IMR-90 (cell line): ENCODE data around the gene ARHGAP18. TPM values are rescaled to one million over a fixed set of nuclear protein-coding genes. Genes with fewer than 3 reads are reported as not detected.

Experiments used
- ATAC-seq: fragments of 200-7000 bp; cut with Tn5 transposase; 2 replicates; pipeline ENCODE4 v1.9.1; 2020; ENCODE audit warnings: low read depth, mild to moderate bottlenecking, moderate library complexity
- BruUV-seq: library from RNA; stranded (reverse); fragments of 400-500 nt; replicated peaks from 2 replicates; lab custom pipeline; 2021; lab: Mats Ljungman, UMichigan
- CTCF ChIA-PET: fragments of 300-600 bp; formaldehyde crosslinking; extraction: SDS; loops from one replicate; lab custom pipeline; 2021; ENCODE audit warnings: antibody characterized with exemption; lab: Yijun Ruan, JAX
- POLR2A ChIA-PET: fragments of 300-600 bp; sonication (Branson Sonifier 250); formaldehyde crosslinking; loops from one replicate; lab custom pipeline; 2022; ENCODE audit warnings: antibody characterized with exemption; ENCODE audit not compliant: unreplicated experiment; lab: Charles Lee
- DNase-seq: peaks from one replicate; pipeline ENCODE4 v3.0.0; 2013
- H2AFZ ChIP-seq: replicated peaks from 2 replicates; pipeline ENCODE3; 2013; ENCODE audit warnings: low read length, mild to moderate bottlenecking; ENCODE audit not compliant: poor library complexity
- H2AK5ac ChIP-seq: 2 replicates; pipeline ENCODE4 v1.6.1; 2013; ENCODE audit warnings: low read depth, low read length, inconsistent platforms
- H2AK9ac ChIP-seq: replicated peaks from 2 replicates; pipeline ENCODE3; 2013; ENCODE audit warnings: mild to moderate bottlenecking, low read depth, low read length, moderate library complexity; ENCODE audit not compliant: poor library complexity
- H2BK120ac ChIP-seq: 2 replicates; pipeline ENCODE4 v1.6.1; 2013; ENCODE audit warnings: low read depth, low read length, inconsistent platforms
- H2BK15ac ChIP-seq: 3 replicates; pipeline ENCODE4 v1.6.1; 2013; ENCODE audit warnings: low read depth, low read length, inconsistent platforms
- H2BK20ac ChIP-seq: 2 replicates; pipeline ENCODE4 v1.6.1; 2013; ENCODE audit warnings: low read depth, mild to moderate bottlenecking, inconsistent platforms, low read length, moderate library complexity
- H2BK5ac ChIP-seq: 2 replicates; pipeline ENCODE4 v1.6.1; 2013; ENCODE audit warnings: mild to moderate bottlenecking, low read depth, low read length, inconsistent platforms; ENCODE audit not compliant: poor library complexity, severe bottlenecking
- H3K14ac ChIP-seq: replicated peaks from 2 replicates; pipeline ENCODE4 v1.6.1; 2013; ENCODE audit warnings: low read depth, low read length, inconsistent platforms
- H3K18ac ChIP-seq: 2 replicates; pipeline ENCODE4 v1.6.1; 2013; ENCODE audit warnings: low read depth, low read length, control low read depth
- H3K23ac ChIP-seq: 2 replicates; pipeline ENCODE4 v1.6.1; 2013; ENCODE audit warnings: low read depth, low read length, inconsistent platforms
- H3K27ac ChIP-seq: 2 replicates; pipeline ENCODE4 v1.5.1; 2013; ENCODE audit warnings: mild to moderate bottlenecking, control low read depth, low read length; ENCODE audit not compliant: insufficient read depth
- H3K27me3 ChIP-seq: 2 replicates; pipeline ENCODE4 v1.6.1; 2013; ENCODE audit warnings: low read length; ENCODE audit not compliant: control insufficient read depth, insufficient read depth
- H3K36me3 ChIP-seq: 2 replicates; pipeline ENCODE4 v1.6.1; 2013; ENCODE audit warnings: low read length, mixed read lengths; ENCODE audit not compliant: control insufficient read depth, insufficient read depth
- H3K4ac ChIP-seq: 2 replicates; pipeline ENCODE4 v1.6.1; 2013; ENCODE audit warnings: low read depth, low read length, inconsistent platforms
- H3K4me1 ChIP-seq: 2 replicates; pipeline ENCODE4 v1.6.1; 2013; ENCODE audit warnings: low read length, mixed read lengths; ENCODE audit not compliant: control insufficient read depth, insufficient read depth
- H3K4me2 ChIP-seq: 2 replicates; pipeline ENCODE4 v1.6.1; 2013; ENCODE audit warnings: low read depth, mild to moderate bottlenecking, control low read depth, low read length, moderate library complexity
- H3K4me3 ChIP-seq: 2 replicates; pipeline ENCODE4 v1.5.1; 2013; ENCODE audit warnings: low read depth, mild to moderate bottlenecking, control low read depth, low read length, moderate library complexity; ENCODE audit not compliant: insufficient read depth
- H3K56ac ChIP-seq: 2 replicates; pipeline ENCODE4 v1.6.1; 2013; ENCODE audit warnings: low read length, inconsistent platforms; ENCODE audit not compliant: insufficient read depth; ENCODE audit errors: extremely low read depth
- H3K79me1 ChIP-seq, 2 experiments: 2 replicates each; pipeline ENCODE4 v1.6.1; 2013; ENCODE audit warnings: low read length in 2 of 2, inconsistent platforms in 1 of 2, low read depth in 1 of 2
- H3K9ac ChIP-seq: 2 replicates; pipeline ENCODE4 v1.6.1; 2013; ENCODE audit warnings: low read depth, low read length, control low read depth
- H3K9me1 ChIP-seq: 2 replicates; pipeline ENCODE4 v1.6.1; 2013; ENCODE audit warnings: low read length, inconsistent platforms; ENCODE audit not compliant: insufficient read depth
- H3K9me3 ChIP-seq: 2 replicates; pipeline ENCODE4 v1.6.1; 2013; ENCODE audit warnings: low read length; ENCODE audit not compliant: control insufficient read depth, insufficient read depth
- H4K20me1 ChIP-seq: 2 replicates; pipeline ENCODE4 v1.6.1; 2013; ENCODE audit warnings: low read length, inconsistent platforms; ENCODE audit not compliant: insufficient read depth
- H4K5ac ChIP-seq: 2 replicates; pipeline ENCODE4 v1.6.1; 2013; ENCODE audit warnings: mild to moderate bottlenecking, low read depth, low read length, control low read depth
- H4K8ac ChIP-seq, 2 experiments: 2 replicates each; pipeline ENCODE4 v1.6.1; 2013; ENCODE audit warnings: low read depth in 2 of 2, low read length in 2 of 2, control low read depth in 1 of 2, inconsistent platforms in 1 of 2
- H4K91ac ChIP-seq: 2 replicates; pipeline ENCODE4 v1.6.1; 2013; ENCODE audit warnings: low read depth, low read length, inconsistent platforms; ENCODE audit not compliant: insufficient read depth
- BHLHE40 ChIP-seq: fragments of 150-350 bp; IDR thresholded peaks from 2 replicates; pipeline ENCODE4 v1.6.1; 2016; ENCODE audit warnings: mild to moderate bottlenecking, low read depth, low read length
- CTCF ChIP-seq: conservative IDR thresholded peaks from 2 replicates; pipeline ENCODE4 v1.5.1; 2012; ENCODE audit warnings: mild to moderate bottlenecking, low read depth, low read length, improper control_type of control experiment
- FOS ChIP-seq: fragments of 150-350 bp; IDR thresholded peaks from 2 replicates; pipeline ENCODE4 v1.6.1; 2016; ENCODE audit warnings: low read depth, low read length
- MXI1 ChIP-seq: IDR thresholded peaks from 2 replicates; pipeline ENCODE4 v1.6.1; 2012; ENCODE audit warnings: low read depth, mild to moderate bottlenecking, low read length, moderate library complexity, borderline replicate concordance
- NFE2L2 ChIP-seq: fragments of 150-350 bp; IDR thresholded peaks from 2 replicates; pipeline ENCODE4 v1.6.1; 2016; ENCODE audit warnings: low read depth, mild to moderate bottlenecking, low read length
- POLR2A ChIP-seq: IDR thresholded peaks from 2 replicates; pipeline ENCODE4 v1.6.1; 2012; ENCODE audit warnings: mild to moderate bottlenecking, low read depth, low read length
- RAD21 ChIP-seq: IDR thresholded peaks from 2 replicates; pipeline ENCODE4 v1.6.1; 2012; ENCODE audit warnings: low read length, improper control_type of control experiment
- SMC3 ChIP-seq: fragments of 150-350 bp; IDR thresholded peaks from 2 replicates; pipeline ENCODE4 v1.6.1; 2016; ENCODE audit warnings: low read depth, mild to moderate bottlenecking, antibody characterized with exemption, low read length, moderate library complexity
- WGBS, 2 experiments: methylation state at CpG; one replicate each; pipeline versions ENCODE4 v1.1.5 to v1.1.7; 2013; ENCODE audit warnings: missing lambda C conversion rate in 2 of 2; ENCODE audit not compliant: insufficient read length in 1 of 2; ENCODE audit errors: extremely low coverage in 2 of 2; 5-methylcytosine and 5-hydroxymethylcytosine counted together
- dilution Hi-C: fragments of 300-500 bp; cut with HindIII; formaldehyde crosslinking; loops from one replicate; pipeline ENCODE4 v1.14.3; 2018; ENCODE audit warnings: low sequenced_read_pairs; ENCODE audit not compliant: unreplicated experiment
- in situ Hi-C: fragments of 300-500 bp; cut with MboI; formaldehyde crosslinking; loops from 3 replicates; pipeline ENCODE4 v1.14.3; 2019; ENCODE audit warnings: low sequenced_read_pairs, inconsistent platforms, mixed read lengths
- intact Hi-C: fragments of 100-400 bp; cut with micrococcal nuclease; formaldehyde crosslinking; loops from 2 replicates; pipeline ENCODE4 v1.10.0; 2022
- polyA plus RNA-seq, 3 experiments: library from polyadenylated mRNA; depleted of rRNA; stranded (reverse); fragments of >200 nt; gene quantifications; 2 replicates each; pipeline ENCODE4 v1.2.3, GENCODE V29; 2012; ENCODE audit warnings: low replicate concordance in 1 of 3
- total RNA-seq: library from RNA; depleted of rRNA; stranded (reverse); fragments of >200 nt; gene quantifications from 2 replicates; pipeline ENCODE4 v1.2.3, GENCODE V29; 2012
- TF ChIP-seq, protein P1 (sequence below): fragments of 150-350 bp; IDR thresholded peaks from 2 replicates; pipeline ENCODE4 v1.6.1; 2017; ENCODE audit warnings: mild to moderate bottlenecking, antibody characterized with exemption, low read length, low read depth

Gene ARHGAP18
- total and polyA plus RNA-seq, 2 of the 4 experiments (the other 2 are of a cell fraction) = 6.2 to 17.0 TPM

- intact Hi-C loops (loop anchor here (1.0 kb wide), 1 partner anchor 132 kb away; no protein-coding TSS in a partner anchor), dilution Hi-C loops (no loop called here), in situ Hi-C loops (no loop called here)
- Histone ChIP-seq H3K27ac (no peak overlapping the region), H4K8ac (peak overlapping the region in 1 of 2 experiments; percentile 47; a peak in 1 of 4 replicates), H3K9me1 (no peaks in the 10 kb centered on the region), H2BK20ac (peak overlapping the region; percentile 53; the same call in 1 of the 2 replicates), H4K91ac (no peak overlapping the region), H3K14ac (no peak overlapping the region), H3K4ac (no peak overlapping the region), H4K5ac (no peak overlapping the region), H2AK5ac (peak overlapping the region; percentile 56; the same call in 1 of the 2 replicates), H3K27me3 (no peaks in the 10 kb centered on the region), H4K20me1 (no peaks in the 10 kb centered on the region), H2AFZ (no peak overlapping the region), H3K9ac (no peak overlapping the region), H2BK120ac (peak overlapping the region; percentile 12; the same call in 1 of the 2 replicates), H3K9me3 (no peaks in the 10 kb centered on the region), H2BK5ac (no peak overlapping the region), H3K23ac (no peak overlapping the region), H2BK15ac (peak overlapping the region; percentile 74; the same call in 2 of the 3 replicates), H2AK9ac (no peak overlapping the region), H3K56ac (no peak overlapping the region), H3K36me3 (no peaks in the 10 kb centered on the region), H3K18ac (no peak overlapping the region), H3K4me3 (no peak overlapping the region), H3K4me2 (no peak overlapping the region), H3K4me1 (no peaks in the 10 kb centered on the region), H3K79me1 (no peaks in the 10 kb centered on the region)
- TF ChIP-seq FOS = no peak
- TF ChIP-seq, protein P1, sequence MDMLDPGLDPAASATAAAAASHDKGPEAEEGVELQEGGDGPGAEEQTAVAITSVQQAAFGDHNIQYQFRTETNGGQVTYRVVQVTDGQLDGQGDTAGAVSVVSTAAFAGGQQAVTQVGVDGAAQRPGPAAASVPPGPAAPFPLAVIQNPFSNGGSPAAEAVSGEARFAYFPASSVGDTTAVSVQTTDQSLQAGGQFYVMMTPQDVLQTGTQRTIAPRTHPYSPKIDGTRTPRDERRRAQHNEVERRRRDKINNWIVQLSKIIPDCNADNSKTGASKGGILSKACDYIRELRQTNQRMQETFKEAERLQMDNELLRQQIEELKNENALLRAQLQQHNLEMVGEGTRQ = no peak
- peak; percentile 42 for TF ChIP-seq SMC3
- no peak for TF ChIP-seq POLR2A
- no peak for TF ChIP-seq BHLHE40
- no peak for TF ChIP-seq NFE2L2
- peak; percentile 59 for TF ChIP-seq RAD21
- TF ChIP-seq CTCF = peak; percentile 45
- TF ChIP-seq MXI1 = no peak
- ChIA-PET POLR2A (no interaction called here), CTCF (interaction anchor here (0.8 to 2.0 kb wide), 4 partner anchors 11 to 133 kb away, joined by 3 to 7 read pairs (median 5); no protein-coding TSS in a partner anchor)
- no TSS peak for BruUV-seq
- WGBS, 2 experiments = no CpG with 5 or more reads among the region's 8 CpGs
- ATAC-seq (no peak), DNase-seq (no peak)
Observed at GRCh38 chr6:129730477-129731165, 20.6 kb upstream of the ARHGAP18 start.
